ENCODE measurements around the gene SMIM41.

The SMIM41 gene

DNA sequence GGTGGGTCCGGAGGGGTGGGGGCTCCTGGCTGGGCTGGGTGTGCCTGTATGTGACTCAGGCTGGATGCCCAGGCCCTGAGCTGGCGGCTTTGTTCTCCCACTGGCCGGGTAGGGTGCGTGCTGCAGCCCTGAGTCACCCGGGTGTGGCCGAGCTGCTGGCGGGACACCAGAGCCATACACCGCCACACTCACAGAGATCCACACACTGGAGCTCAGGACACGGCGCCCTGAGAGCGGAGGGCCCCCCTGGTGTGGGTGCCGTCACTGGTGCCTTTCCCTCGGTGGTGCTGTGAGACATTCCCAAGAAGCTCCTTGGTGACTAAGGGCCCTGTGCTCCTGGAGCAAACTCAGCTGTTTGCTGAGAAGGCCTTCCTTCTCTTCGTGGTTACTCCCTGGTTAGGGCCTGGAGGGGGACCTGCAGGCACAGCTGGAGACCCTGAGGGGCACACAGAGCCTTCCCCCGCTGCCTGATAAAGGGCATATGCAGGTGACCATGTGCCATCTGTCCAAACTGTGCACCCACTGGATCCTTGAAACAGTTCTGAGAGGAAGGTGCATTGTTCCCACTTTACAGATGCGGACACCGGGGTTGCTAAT, 68.0 kb downstream of the SMIM41 start:
- no peak for DNase-seq (ENCODE audit: low read depth, low spot score)

DNA sequence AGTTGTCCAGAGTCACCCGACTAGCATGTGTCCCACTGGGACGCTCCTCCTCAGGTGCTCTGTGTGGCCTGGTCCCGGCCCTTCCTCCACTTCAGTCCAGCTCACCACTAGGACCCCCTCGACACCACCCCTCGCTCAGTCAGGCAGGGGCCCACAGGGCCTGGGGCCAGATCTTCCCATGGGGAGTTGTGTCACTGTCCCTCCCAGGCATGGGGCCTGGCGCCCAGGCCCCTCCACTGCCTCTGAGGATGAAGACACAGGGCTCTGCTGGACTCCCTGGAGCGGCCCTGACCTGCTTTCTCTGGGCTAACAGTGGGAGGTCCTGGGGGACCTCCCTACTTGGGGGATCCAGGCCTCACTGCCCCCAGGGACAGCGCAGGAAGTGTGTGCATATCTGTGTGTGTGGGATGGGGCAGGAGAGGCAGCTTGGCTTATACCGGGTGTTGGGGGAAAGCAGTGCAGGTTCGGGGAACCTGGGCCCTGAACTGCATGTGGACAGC, 68.5 kb downstream of the SMIM41 start:
- no peak for DNase-seq (ENCODE audit: low read depth, low spot score)

DNA sequence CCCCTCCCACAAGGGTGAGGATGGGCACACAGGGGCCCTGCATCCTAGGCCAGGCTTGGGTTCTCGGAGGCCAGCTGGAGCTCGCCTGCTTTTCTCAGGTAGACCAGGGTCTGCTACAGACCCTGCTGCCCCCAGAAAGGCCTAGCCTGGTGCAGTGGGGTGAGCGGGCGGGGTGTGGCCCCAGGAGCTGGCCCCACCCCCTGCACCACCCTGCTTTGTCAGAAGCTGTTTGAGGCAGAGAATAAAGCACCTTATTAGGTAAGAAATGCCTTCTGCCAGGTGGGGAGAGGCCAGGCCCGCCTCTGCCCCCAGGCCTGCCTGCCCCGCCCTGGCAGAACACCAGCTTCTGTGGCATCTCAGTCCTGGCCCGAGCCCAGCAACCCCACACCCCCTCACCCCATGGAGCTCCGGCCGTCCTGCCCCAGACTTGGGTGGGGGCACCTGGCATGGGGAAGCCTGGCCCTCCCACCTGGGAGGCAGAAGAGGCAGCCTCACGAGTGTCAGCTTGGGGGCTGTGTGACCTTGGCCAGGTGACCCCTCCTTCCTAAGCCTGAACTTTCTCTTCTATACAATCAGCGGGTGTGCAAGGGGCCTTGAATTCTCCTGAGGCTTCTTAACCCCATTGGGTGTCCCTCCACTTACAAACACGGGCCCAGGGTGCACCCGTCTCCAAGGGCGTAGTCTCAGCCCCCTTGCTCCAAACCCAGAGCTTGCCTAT, 69.1 kb downstream of the SMIM41 start:
- DNase-seq (ENCODE audit: low read depth, low spot score), result no peak

DNA sequence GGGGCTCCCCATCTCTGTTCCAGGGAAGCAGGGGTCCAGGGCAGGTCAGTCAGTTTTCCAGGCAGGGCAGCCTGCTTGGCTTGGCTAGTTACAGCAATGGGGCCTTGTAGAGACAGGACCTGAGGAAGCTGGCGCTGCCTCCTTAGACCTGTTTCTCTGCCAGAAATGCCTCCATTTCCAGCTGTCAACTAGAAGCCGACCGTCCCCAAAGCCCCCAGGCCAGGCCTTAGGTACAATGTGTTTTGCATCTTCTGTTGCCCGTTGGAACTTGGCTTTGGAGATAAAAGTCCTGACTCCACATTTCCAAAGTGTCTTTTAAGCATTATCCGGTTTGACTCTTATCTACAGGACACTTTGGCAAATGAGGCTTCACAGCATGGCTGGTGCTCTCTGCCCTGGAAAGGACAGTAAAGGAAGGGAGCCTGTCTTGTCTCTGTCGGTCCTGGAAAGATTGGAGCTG, 69.7 kb downstream of the SMIM41 start:
- DNase-seq (ENCODE audit: low read depth, low spot score), result no peak

DNA sequence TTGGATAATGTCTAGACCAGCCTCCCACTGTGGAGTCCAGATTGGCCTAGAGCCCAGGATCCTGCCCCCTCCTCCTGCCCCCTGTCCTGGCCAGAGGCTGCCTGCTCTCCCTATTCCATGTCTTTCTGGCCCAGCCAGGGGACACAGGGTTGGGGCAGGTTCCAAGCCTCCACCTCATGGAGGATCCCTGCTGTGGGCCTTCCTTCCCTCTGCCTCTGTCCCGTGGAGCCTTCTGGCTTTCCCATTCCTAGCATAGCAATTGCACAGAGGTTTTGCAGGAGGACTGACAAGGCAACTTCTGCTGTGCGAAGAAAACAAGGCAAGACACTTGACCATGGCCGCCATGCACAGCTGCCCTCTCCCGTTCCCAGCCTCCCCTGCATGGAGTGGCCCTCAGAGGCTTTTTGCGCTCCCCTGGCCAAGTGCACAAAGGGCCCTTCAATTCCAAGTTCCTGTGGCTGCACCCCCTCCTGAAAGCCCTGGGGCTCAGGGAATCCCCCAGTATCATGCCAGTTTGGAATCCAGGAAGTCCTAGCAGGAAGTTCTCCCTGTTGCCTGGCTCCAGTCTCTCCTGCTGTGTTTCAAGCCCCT, 70.2 kb downstream of the SMIM41 start:
- no peak for DNase-seq (ENCODE audit: low read depth, low spot score)

DNA sequence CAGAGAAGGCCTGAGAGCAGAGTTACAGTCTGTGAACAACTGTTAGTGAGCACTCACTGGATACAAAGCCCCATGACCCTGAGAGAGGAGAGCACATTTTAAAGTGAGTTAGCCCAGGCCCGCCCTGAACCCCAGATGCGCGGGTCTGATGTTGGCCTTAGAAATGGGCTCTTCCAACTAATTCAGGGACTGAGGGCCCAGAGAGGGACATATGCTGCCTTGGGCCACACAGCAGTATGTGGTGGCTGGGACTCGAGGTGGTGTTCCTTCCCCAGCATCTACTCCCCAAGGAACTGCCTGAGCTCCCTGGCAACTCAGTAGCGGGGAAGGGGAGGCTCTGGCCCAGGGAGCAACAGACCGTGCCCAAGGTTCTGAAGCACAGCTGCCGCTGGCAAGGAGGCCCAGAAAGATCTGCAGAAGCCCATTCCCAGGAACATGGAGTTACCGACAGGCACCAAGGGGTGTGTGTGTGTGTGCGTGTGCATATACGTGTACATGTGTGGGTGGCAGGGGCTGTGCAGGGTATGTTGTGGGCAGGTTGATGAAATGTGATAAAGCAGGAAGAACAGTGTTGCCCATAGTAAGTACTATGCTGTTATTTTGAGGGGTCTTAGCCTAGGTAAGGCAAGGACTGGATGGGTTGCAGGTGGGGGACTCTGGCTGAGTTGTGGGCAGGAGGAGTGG, 71.8 kb downstream of the SMIM41 start:
- no peak for DNase-seq (ENCODE audit: low read depth, low spot score)

DNA sequence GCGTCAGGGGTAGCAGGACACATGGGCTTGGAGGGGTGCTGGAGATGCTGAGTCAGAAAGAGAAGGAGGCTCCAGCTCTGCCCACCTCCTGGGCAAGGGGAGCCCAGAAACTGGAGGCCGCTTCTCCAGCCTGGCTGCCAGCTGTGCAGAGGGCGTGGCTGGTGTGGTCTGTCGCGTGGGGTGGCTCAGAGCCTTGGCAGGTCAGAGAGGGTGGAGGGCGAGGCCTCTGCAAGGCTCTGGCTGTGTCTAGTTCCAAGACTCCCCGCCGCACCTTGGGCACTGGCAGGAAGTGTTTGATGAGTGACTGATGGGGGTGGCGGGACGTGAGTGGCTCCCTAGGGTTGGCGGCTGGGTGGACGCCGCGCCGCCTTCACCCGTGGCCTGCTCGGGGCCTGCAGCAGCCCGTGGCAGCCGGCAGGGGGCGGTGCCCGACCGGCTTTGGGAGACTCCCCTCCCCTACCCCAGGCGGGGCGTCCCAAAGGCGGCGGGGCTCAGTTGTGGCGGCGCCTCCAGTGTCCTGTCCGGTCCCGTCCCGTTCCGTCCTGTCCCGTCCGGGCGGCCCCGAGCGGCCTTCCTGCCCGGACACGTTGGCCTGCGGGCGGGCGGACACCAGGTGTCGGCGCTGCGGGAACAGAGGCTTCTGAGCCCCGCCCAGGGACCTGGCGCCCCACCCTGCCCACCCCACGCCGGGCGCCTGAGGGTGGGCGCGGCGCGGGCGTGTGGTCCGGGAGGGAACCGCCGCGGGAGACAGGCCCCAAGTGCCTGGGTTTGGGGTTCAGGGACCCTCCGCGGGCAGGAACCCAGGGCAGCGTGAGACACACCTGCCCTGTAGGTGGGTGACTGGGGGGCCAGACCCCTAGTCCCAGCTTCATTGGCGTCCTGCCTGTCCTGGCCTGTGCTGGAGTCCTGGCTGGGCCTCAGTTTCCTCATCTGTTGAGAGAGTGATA, 72.6 kb downstream of the SMIM41 start:
- DNase-seq (ENCODE audit: low read depth, low spot score), result no peak

DNA sequence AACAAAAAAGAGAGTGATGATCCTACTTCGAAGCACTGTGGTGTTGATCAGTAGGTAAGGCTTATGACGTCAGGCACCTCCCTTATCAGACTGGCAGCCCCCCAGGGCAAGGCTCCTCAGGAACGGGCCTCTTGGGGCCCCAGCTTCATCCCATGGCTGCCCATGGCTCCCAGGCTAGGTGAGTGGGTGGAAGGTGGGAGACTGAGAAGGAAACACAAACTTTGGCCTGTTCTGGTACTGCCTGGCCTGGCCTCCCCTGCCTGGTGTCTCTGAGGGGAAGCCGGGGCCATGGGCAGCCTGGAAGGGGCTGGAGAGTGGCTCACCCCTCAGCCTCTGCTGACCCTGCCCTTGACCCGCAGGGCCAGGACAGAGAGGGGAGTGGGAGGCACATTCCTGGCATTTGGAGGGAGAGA, 73.4 kb downstream of the SMIM41 start:
- no peak for DNase-seq (ENCODE audit: low read depth, low spot score)

DNA sequence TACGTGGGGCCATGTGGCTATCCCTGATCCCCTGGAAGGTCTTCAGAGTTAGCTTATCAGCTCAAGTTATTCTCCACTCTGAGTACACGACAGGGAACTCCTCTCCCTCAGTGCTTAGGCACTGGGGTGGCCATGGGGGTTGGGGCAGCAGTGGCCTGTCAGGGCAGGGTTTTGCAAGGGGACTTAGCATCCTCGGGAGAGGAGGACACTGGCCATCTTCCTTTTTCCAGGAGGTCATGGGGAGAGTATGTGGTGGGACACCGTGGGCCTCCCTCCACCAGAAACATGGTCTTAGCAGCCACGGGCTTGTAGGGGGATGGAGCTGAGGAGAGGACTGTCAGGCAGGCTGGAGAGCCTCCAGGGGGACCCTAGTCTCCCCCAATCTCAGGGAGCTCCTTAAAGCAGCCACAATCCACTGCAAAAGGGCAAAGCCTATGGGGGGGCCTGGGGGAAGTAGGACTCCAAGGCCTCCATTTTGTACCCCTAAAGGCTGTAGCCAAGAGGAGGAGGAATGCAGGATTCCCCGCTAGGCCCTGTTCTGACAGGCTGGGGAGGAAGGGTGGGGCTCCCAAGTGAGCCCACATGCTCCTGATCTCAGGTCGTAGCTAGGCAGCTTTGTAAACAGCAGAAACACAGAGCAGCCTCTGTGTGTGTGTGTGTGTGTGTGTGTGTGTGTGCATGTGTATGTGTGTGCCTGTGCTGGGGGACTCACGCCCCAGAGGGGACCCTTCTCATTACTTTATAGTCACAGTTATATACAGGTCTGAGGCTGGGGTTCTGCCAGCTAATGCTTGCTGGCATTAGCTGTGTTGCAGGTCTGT, 75.8 kb downstream of the SMIM41 start:
- no peak for DNase-seq (ENCODE audit: low read depth, low spot score)

DNA sequence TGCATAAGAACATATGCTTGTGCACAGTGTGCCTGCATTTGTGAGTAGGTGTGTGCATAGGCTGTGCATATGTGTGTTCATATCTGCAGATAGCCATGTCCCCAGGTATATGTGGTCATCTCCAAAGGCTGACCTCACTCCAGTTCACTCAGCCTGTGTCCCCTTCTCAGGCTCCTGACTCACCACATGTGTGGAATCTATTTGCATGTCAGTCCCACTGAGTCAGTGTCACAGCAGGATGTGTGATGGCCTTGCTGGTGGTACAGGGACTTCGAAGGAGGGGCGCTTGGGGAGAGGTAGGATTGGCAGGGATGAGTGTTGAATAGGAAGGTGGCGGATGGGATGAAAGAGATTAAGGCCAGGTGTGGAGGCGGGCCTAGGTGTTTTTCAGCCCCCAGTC, 76.8 kb downstream of the SMIM41 start:
- DNase-seq (ENCODE audit: low read depth, low spot score), result no peak

DNA sequence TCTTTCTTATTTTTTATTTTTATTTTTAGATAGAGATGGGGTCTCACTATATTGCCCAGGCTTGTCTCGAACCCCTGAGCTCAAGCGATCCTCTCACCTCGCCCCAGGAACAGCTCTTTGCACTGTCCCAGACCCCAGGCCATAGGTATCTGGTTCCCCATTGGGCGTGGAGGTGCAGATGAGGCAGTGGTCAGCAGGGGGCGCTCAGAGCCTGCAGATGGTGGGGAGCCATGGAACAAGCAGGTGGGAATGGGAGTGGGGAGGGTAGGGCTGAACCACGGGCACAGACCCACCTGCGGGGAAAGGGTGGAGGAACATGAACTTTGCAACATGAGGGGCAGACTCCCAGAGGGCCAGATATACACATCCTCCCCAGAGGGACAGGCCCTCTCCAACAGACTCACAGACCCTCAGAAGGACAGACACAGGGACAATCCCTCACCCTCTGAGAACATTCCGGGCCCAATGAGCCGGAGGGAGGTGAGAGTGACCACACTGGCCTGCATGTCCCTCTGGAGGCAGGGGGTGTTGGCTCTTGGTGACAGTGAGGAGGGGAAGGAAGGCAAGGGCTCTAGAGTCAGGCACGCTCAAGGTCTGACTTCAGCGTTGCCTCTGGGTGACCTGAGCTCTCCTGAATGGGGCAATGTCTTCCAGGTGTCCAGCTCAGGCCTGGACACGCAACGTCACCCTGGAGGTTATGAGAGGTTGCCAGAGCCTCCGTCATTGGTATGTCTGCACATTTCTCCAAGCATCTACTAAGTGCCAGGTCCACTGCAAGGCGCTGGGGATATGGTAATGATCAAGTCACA, 77.5 kb downstream of the SMIM41 start:
- no peak for DNase-seq (ENCODE audit: low read depth, low spot score)

DNA sequence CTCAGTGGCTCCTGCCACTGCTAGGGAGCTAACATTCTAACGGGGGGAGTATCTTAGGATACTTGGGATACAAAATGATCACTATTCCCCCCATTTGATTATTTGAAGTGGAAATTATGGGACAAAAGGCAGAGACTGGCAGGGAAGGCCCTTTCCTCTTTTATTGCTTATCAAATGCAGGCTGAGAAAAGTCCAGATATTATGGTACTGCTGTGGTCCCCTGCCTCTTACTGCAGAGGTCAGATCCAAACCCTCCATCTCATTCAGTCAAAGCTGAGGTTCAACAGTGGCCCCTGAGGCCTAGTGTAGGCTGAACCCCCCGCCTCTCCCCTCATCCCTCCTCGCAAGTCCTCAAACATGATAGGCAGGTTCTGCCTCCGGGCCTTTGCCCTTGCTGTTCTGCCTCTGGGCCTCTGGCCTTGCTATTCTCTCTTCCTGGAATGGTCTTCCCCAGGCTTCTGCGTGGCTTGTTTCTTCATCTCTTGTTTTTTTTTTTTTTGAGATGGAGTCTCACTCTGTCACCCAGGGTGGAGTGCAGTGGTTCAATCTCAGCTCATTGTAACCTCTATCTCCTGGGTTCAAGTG, 78.2 kb downstream of the SMIM41 start:
- DNase-seq (ENCODE audit: low read depth, low spot score), result no peak
